ENCODE results near the gene DOCK7. TPM values are rescaled to one million over a fixed set of nuclear protein-coding genes. Genes with fewer than 3 reads are reported as not detected.

DOCK7 gene
- total and polyA plus RNA-seq, 2 of the 13 experiments (the other 11 are each of a cell fraction or from before 2014, with no cell fraction given), result 45.7 to 67.2 TPM

GRCh38 chr1:62725255-62725654, 37.1 kb upstream of the DOCK7 start:
- H2AFZ ChIP-seq (ENCODE audit: low read length), result no peak overlapping the region
- 100% methylated on average over 1 of the region's 1 CpG for WGBS (ENCODE audit: low lambda C conversion rate)
- no peaks in the 10 kb centered on the region for H3K36me3 ChIP-seq (replicated peaks in 1 of 2; ENCODE audit: control insufficient read depth in 1 of 2, insufficient read depth in 2 of 2, low read length in 2 of 2)
- no peaks in the 10 kb centered on the region for H3K9me3 ChIP-seq (ENCODE audit: low read length)
- no peaks in the 10 kb centered on the region for H3K79me2 ChIP-seq (ENCODE audit: insufficient read depth, low read length)
- no peak for TF ChIP-seq ZNF563 (CRISPR knock-in tag; IDR thresholded peaks at IDR 0.05)
- no peak for TF ChIP-seq DMAP1 (CRISPR knock-in tag; IDR thresholded peaks at IDR 0.05)
- no peak for TF ChIP-seq NPAS2 (CRISPR knock-in tag; IDR thresholded peaks at IDR 0.05; ENCODE audit: borderline replicate concordance)
- no peak for TF ChIP-seq REXO4 (CRISPR knock-in tag; IDR thresholded peaks at IDR 0.05; ENCODE audit: borderline replicate concordance)
- TF ChIP-seq ZNF431 (CRISPR knock-in tag; IDR thresholded peaks at IDR 0.05; ENCODE audit: borderline replicate concordance, low read depth), result no peak
- TF ChIP-seq ZFAT (CRISPR knock-in tag; conservative IDR thresholded peaks at IDR 0.05), result no peak
- no peak for TF ChIP-seq ZNF207 (IDR thresholded peaks at IDR 0.05; ENCODE audit: borderline replicate concordance)
- no peak for TF ChIP-seq MAFG (CRISPR knock-in tag; IDR thresholded peaks at IDR 0.05)
- no peak for TF ChIP-seq ZKSCAN5 (CRISPR knock-in tag; IDR thresholded peaks at IDR 0.05)
- TF ChIP-seq HDAC2 (CRISPR knock-in tag; IDR thresholded peaks at IDR 0.05), result no peak
- TF ChIP-seq EED (CRISPR knock-in tag; IDR thresholded peaks at IDR 0.05), result no peak
- no peak for TF ChIP-seq ZNF543 (CRISPR knock-in tag; IDR thresholded peaks at IDR 0.05)
- no peak for TF ChIP-seq ZBTB3 (CRISPR knock-in tag; IDR thresholded peaks at IDR 0.05; ENCODE audit: borderline replicate concordance, low read depth)
- TF ChIP-seq NCOA5 (CRISPR knock-in tag; IDR thresholded peaks at IDR 0.05), result no peak
- no peak overlapping the region for H3K4me2 ChIP-seq (ENCODE audit: low read depth, low read length)
- CTCF ChIA-PET (ENCODE audit: low intra/inter-chr PET ratio, low total read pairs), result no interaction called here
- DNase-seq (ENCODE audit: low spot score) (no peak), FAIRE-seq (no peak), ATAC-seq (no peak)
- no peak overlapping the region for H3K4me3 ChIP-seq (replicated peaks in 1 of 3; ENCODE audit: insufficient read depth in 1 of 3, low read depth in 2 of 3, low read length in 3 of 3)
- no peak overlapping the region for H3K9ac ChIP-seq (ENCODE audit: insufficient read depth, low read depth, low read length)
- peaks cover 67% of the 10 kb centered on the region for H3K4me1 ChIP-seq (ENCODE audit: insufficient read depth, low read length)
- no peaks in the 10 kb centered on the region for H3K27me3 ChIP-seq (ENCODE audit: control insufficient read depth in 1 of 2, insufficient read depth in 2 of 2, low read length in 2 of 2)
- H3K27ac ChIP-seq (ENCODE audit: extremely low read length, insufficient read depth, low read length), result no peak overlapping the region
- POLR2A ChIA-PET, result interaction anchor here (5.2 kb wide), 1 partner anchor 35 kb away, joined by 28 read pairs; no protein-coding TSS in a partner anchor
- no TSS peak for BruUV-seq (replicated peaks)
- no peaks in the 10 kb centered on the region for H4K20me1 ChIP-seq (ENCODE audit: insufficient read depth, low read length)
- in situ Hi-C loops (cut with HindIII; ENCODE audit: extremely low pct_ligation_motif_present, low pct_unique_long_range_greater_than_20kb), result no loop called here
- intact Hi-C loops (cut with micrococcal nuclease; ENCODE audit: unreplicated experiment), result no loop called here

Data from HepG2 (cell line).